Measurements from ENCODE around the gene GNL1.
A peak's percentile ranks its signal among the peaks of the same experiment; 100 is the strongest.

Gene GNL1

DNA sequence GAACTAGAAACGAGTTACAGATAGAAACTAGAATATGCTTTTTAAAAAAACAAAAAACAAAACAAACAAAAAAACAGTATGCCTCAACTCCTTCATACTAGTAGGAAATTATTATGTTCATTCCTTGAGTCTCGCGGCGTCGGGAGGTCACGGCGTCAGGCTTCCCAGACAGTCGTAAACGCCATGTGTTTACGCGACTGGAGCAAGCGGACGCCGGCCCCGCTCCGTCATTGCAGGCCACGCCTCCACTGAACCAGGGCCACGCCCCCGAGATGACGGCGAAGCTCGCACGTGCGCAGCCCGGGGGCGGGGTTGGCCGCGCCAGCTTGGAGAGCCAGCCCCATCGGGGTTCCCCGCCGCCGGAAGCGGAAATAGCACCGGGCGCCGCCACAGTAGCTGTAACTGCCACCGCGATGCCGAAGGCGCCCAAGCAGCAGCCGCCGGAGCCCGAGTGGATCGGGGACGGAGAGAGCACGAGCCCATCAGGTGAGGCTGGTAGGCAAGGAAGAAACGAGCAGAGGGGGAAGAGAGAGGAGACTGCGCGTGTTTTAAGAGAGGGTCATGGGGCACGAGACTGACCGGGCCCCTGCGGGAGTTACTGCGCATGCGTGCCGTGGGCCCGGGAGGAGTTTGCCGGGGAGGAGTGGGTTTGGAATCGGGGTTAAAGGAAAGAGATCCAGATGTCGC lies 14.9 kb upstream of the GNL1 start, which contains the start of gene ABCF1:
Gene ABCF1, plus strand, starts transcription at position 368 of the 687 bp plus-strand sequence. Its CDS starts 46 bp downstream, at position 414.
- WGBS (ENCODE audit: insufficient coverage): 0% methylated on average over 57 of the region's 59 CpGs
- DNase-seq: peak; percentile 97 to 98 (median 98)
- H3K4me3 ChIP-seq (ENCODE audit: control insufficient read depth in 1 of 7, extremely low read depth in 1 of 7, insufficient read depth in 4 of 7, low read depth in 2 of 7, low read length in 6 of 7): peak within 1 kb of the TSS; percentile 83 to 97 (median 95)
- CTCF ChIA-PET: interaction anchor here (1.5 to 2.3 kb wide), 6 partner anchors 15 to 119 kb away, joined by 3 to 10 read pairs (median 7); partner anchors contain the start of genes GNL1 and PRR3
- POLR2A ChIA-PET: interaction anchor here (0.6 to 2.1 kb wide), 5 partner anchors 15 to 157 kb away, joined by 3 to 8 read pairs (median 6); partner anchors contain the start of gene GNL1
- no peaks in the 10 kb centered on the region for H3K27me3 ChIP-seq (replicated peaks in 2 of 5; ENCODE audit: control insufficient read depth in 4 of 5, insufficient read depth in 5 of 5, low read length in 4 of 5)
- H3K4me1 ChIP-seq (ENCODE audit: control extremely low read depth in 1 of 4, control insufficient read depth in 4 of 4, insufficient read depth in 4 of 4, low read length in 3 of 4): peaks cover 11 to 36% (median 26%) of the 10 kb centered on the region in 4 experiments
- H3K9me3 ChIP-seq (ENCODE audit: control extremely low read depth in 1 of 5, control insufficient read depth in 4 of 5, insufficient read depth in 2 of 5, low read depth in 1 of 5, low read length in 4 of 5): no peaks in the 10 kb centered on the region
- peaks cover 0 to 23% (median 4%) of the 10 kb centered on the region in 4 experiments for H3K36me3 ChIP-seq (ENCODE audit: control insufficient read depth in 4 of 4, insufficient read depth in 4 of 4, low read length in 3 of 4)
- peak within 1 kb of the TSS; percentile 92 to 95 for H3K27ac ChIP-seq (ENCODE audit: insufficient read depth in 1 of 2, low read depth in 1 of 2, low read length in 2 of 2, poor library complexity in 1 of 2, severe bottlenecking in 2 of 2)

DNA sequence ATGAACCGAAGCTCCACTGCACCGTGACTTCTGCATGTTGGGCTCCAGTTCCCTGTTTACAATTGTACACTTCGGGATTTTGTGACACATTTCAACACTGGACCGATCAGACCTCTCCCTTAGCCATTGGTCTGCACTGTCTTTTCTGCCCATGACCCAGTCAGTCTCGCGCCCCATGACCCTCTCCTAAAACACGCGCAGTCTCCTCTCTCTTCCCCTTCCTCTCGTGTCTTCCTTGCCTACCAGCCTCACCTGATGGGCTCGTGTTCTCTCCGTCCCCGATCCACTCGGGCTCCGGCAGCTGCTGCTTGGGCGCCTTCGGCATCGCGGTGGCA lies 14.4 kb upstream of the GNL1 start:
- H3K27me3 ChIP-seq (replicated peaks in 2 of 5; ENCODE audit: control insufficient read depth in 4 of 5, insufficient read depth in 5 of 5, low read length in 4 of 5): no peaks in the 10 kb centered on the region
- peak overlapping the region; percentile 83 to 97 (median 95) for H3K4me3 ChIP-seq (ENCODE audit: control insufficient read depth in 1 of 7, extremely low read depth in 1 of 7, insufficient read depth in 4 of 7, low read depth in 2 of 7, low read length in 6 of 7)
- no peak for DNase-seq
- CTCF ChIA-PET: interaction anchor here (0.5 to 2.3 kb wide), 8 partner anchors 14 to 118 kb away, joined by 3 to 10 read pairs (median 6); partner anchors contain the start of genes GNL1 and PRR3
- POLR2A ChIA-PET: interaction anchor here (0.6 to 2.1 kb wide), 6 partner anchors 15 to 158 kb away, joined by 3 to 8 read pairs (median 6); partner anchors contain the start of gene GNL1
- H3K27ac ChIP-seq (ENCODE audit: insufficient read depth in 1 of 2, low read depth in 1 of 2, low read length in 2 of 2, poor library complexity in 1 of 2, severe bottlenecking in 2 of 2): peak overlapping the region; percentile 54 to 95
- H3K4me1 ChIP-seq (ENCODE audit: control extremely low read depth in 1 of 4, control insufficient read depth in 4 of 4, insufficient read depth in 4 of 4, low read length in 3 of 4): peaks cover 11 to 36% (median 26%) of the 10 kb centered on the region in 4 experiments
- H3K9me3 ChIP-seq (ENCODE audit: control extremely low read depth in 1 of 5, control insufficient read depth in 4 of 5, insufficient read depth in 2 of 5, low read depth in 1 of 5, low read length in 4 of 5): no peaks in the 10 kb centered on the region
- WGBS (ENCODE audit: insufficient coverage): 0% methylated on average over 15 of the region's 18 CpGs
- H3K36me3 ChIP-seq (ENCODE audit: control insufficient read depth in 4 of 4, insufficient read depth in 4 of 4, low read length in 3 of 4): peaks cover 0 to 22% (median 4%) of the 10 kb centered on the region in 4 experiments

DNA sequence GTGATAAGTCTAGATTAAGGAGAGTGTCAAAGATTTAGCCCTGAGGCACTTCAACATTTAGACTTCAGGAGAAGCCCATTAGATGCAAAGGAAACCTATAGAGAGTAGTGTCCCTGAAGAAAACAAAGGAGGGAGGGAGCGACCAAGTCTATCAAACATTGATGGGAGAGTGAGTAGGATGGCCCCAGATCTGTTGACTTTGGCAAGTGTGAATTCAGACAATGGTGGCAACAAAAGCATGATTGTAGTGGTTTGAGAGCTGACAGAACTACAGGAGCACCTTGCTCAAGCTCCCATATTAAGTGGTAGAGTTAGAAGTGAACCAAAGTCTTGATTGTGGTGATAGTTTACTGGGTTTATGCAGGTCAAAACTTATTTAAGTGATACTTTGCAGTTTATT lies 14.0 kb upstream of the GNL1 start:
- no peak for DNase-seq
- H3K27ac ChIP-seq (ENCODE audit: insufficient read depth in 1 of 2, low read depth in 1 of 2, low read length in 2 of 2, poor library complexity in 1 of 2, severe bottlenecking in 2 of 2): peak overlapping the region in 1 of 2 experiments; percentile 95
- H3K36me3 ChIP-seq (ENCODE audit: control insufficient read depth in 4 of 4, insufficient read depth in 4 of 4, low read length in 3 of 4): peaks cover 0 to 18% (median 4%) of the 10 kb centered on the region in 4 experiments
- peak overlapping the region in 6 of 7 experiments; percentile 83 to 97 (median 95) for H3K4me3 ChIP-seq (ENCODE audit: control insufficient read depth in 1 of 7, extremely low read depth in 1 of 7, insufficient read depth in 4 of 7, low read depth in 2 of 7, low read length in 6 of 7)
- CTCF ChIA-PET: interaction anchor here (0.5 to 2.3 kb wide), 9 partner anchors 14 to 118 kb away, joined by 3 to 10 read pairs (median 5); partner anchors contain the start of genes GNL1 and PRR3
- H3K9me3 ChIP-seq (ENCODE audit: control extremely low read depth in 1 of 5, control insufficient read depth in 4 of 5, insufficient read depth in 2 of 5, low read depth in 1 of 5, low read length in 4 of 5): no peaks in the 10 kb centered on the region
- no peaks in the 10 kb centered on the region for H3K27me3 ChIP-seq (replicated peaks in 2 of 5; ENCODE audit: control insufficient read depth in 4 of 5, insufficient read depth in 5 of 5, low read length in 4 of 5)
- WGBS (ENCODE audit: insufficient coverage): 86% methylated on average over 1 of the region's 1 CpG
- POLR2A ChIA-PET: interaction anchor here (0.6 to 2.1 kb wide), 5 partner anchors 15 to 158 kb away, joined by 3 to 8 read pairs (median 6); partner anchors contain the start of gene GNL1
- peaks cover 11 to 36% (median 26%) of the 10 kb centered on the region in 4 experiments for H3K4me1 ChIP-seq (ENCODE audit: control extremely low read depth in 1 of 4, control insufficient read depth in 4 of 4, insufficient read depth in 4 of 4, low read length in 3 of 4)

DNA sequence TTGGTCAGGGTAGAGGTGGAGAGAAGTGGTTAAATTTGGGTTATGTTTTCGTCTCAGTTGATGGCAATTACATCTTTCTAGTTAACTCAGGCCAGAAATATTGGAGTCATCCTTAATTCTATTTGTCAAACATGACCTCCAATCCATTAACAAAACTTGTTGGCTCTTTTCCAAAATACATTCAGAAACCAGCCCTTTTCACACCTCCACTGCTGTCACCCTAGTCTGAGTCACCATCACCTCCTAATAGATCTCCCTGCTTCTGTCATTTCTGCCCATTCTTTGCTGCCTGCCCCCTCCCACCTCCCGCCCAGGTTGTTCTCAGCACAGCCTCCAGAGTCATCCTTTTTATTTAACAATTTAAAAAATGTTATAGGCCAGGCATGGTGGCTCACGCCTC lies 12.0 kb upstream of the GNL1 start:
- no peak overlapping the region for H3K4me3 ChIP-seq (ENCODE audit: control insufficient read depth in 1 of 7, extremely low read depth in 1 of 7, insufficient read depth in 4 of 7, low read depth in 2 of 7, low read length in 6 of 7)
- H3K27me3 ChIP-seq (replicated peaks in 2 of 5; ENCODE audit: control insufficient read depth in 4 of 5, insufficient read depth in 5 of 5, low read length in 4 of 5): no peaks in the 10 kb centered on the region
- H3K27ac ChIP-seq (ENCODE audit: insufficient read depth in 1 of 2, low read depth in 1 of 2, low read length in 2 of 2, poor library complexity in 1 of 2, severe bottlenecking in 2 of 2): no peak overlapping the region
- peaks cover 11 to 29% (median 24%) of the 10 kb centered on the region in 4 experiments for H3K4me1 ChIP-seq (ENCODE audit: control extremely low read depth in 1 of 4, control insufficient read depth in 4 of 4, insufficient read depth in 4 of 4, low read length in 3 of 4)
- 100% methylated on average over 1 of the region's 3 CpGs for WGBS (ENCODE audit: insufficient coverage)
- H3K36me3 ChIP-seq (ENCODE audit: control insufficient read depth in 4 of 4, insufficient read depth in 4 of 4, low read length in 3 of 4): peaks cover 0 to 6% (median 4%) of the 10 kb centered on the region in 4 experiments
- CTCF ChIA-PET: interaction anchor here (1.9 kb wide), 1 partner anchor 22 kb away, joined by 4 read pairs; no protein-coding TSS in a partner anchor
- no peaks in the 10 kb centered on the region for H3K9me3 ChIP-seq (ENCODE audit: control extremely low read depth in 1 of 5, control insufficient read depth in 4 of 5, insufficient read depth in 2 of 5, low read depth in 1 of 5, low read length in 4 of 5)
- DNase-seq: no peak
- POLR2A ChIA-PET: no interaction called here

DNA sequence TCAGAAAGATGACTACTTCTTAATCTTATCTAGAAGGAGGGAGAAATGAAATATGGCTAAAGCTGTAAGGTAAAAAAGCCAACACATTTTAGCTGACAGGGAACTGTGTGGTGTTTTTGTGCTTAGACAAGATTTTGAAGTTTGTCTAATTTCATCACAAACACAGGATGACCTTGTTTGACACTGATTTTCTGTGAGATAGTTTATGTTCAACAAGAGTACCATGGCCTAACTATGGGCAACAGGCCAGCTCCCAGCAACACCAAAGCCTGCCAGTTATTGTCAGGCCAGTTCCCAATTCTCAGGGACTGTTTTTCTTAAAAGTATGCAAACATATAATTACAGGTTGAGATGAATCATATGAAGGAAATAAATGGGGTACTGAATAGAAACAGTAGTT lies 9.5 kb upstream of the GNL1 start:
- ChIA-PET CTCF (interaction anchor here (0.5 to 4.5 kb wide), 8 partner anchors 8 to 111 kb away, joined by 3 to 17 read pairs (median 6); partner anchors contain the start of gene PRR3), POLR2A (interaction anchor here (0.6 to 1.3 kb wide), 2 partner anchors 14 to 49 kb away, joined by 3 to 6 read pairs; no protein-coding TSS in a partner anchor)
- DNase-seq: no peak
- Histone ChIP-seq H3K27ac (ENCODE audit: insufficient read depth in 1 of 2, low read depth in 1 of 2, low read length in 2 of 2, poor library complexity in 1 of 2, severe bottlenecking in 2 of 2) (no peak overlapping the region), H3K4me1 (ENCODE audit: control extremely low read depth in 1 of 4, control insufficient read depth in 4 of 4, insufficient read depth in 4 of 4, low read length in 3 of 4) (peaks cover 6 to 9% (median 8%) of the 10 kb centered on the region in 4 experiments), H3K4me3 (ENCODE audit: control insufficient read depth in 1 of 7, extremely low read depth in 1 of 7, insufficient read depth in 4 of 7, low read depth in 2 of 7, low read length in 6 of 7) (no peak overlapping the region), H3K27me3 (replicated peaks in 2 of 5; ENCODE audit: control insufficient read depth in 4 of 5, insufficient read depth in 5 of 5, low read length in 4 of 5) (no peaks in the 10 kb centered on the region), H3K9me3 (ENCODE audit: control extremely low read depth in 1 of 5, control insufficient read depth in 4 of 5, insufficient read depth in 2 of 5, low read depth in 1 of 5, low read length in 4 of 5) (no peaks in the 10 kb centered on the region), H3K36me3 (ENCODE audit: control insufficient read depth in 4 of 4, insufficient read depth in 4 of 4, low read length in 3 of 4) (peaks cover 0 to 25% (median 23%) of the 10 kb centered on the region in 4 experiments)

DNA sequence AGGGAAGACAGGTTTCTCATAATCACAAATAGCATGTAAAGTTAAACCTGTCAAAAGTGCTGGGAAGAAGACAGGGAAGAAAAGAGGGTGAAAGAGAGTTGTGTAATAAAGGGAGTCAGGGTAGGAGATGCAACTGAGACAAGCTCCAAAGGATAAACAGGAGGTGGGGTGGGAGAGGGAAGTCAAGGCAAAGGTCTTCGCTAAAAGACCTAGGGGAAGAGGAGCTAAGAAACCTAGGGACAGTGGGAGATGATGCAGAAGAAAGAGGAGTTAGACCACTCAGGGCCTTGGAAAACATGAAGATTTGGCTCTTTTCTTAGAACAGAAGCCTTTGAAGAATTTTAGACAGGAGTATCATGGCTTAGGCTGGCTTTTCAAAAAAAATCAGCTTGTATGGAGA lies 7.8 kb upstream of the GNL1 start:
- POLR2A ChIA-PET: interaction anchor here (0.6 to 1.1 kb wide), 3 partner anchors 33 to 631 kb away, joined by 3 to 4 read pairs (median 3); no protein-coding TSS in a partner anchor
- no peak for DNase-seq
- H3K27ac ChIP-seq (ENCODE audit: insufficient read depth in 1 of 2, low read depth in 1 of 2, low read length in 2 of 2, poor library complexity in 1 of 2, severe bottlenecking in 2 of 2): no peak overlapping the region
- 100% methylated on average over 1 of the region's 1 CpG for WGBS (ENCODE audit: insufficient coverage)
- no peaks in the 10 kb centered on the region for H3K27me3 ChIP-seq (replicated peaks in 2 of 5; ENCODE audit: control insufficient read depth in 4 of 5, insufficient read depth in 5 of 5, low read length in 4 of 5)
- H3K4me1 ChIP-seq (ENCODE audit: control extremely low read depth in 1 of 4, control insufficient read depth in 4 of 4, insufficient read depth in 4 of 4, low read length in 3 of 4): no peaks in the 10 kb centered on the region
- peaks cover 0 to 26% (median 23%) of the 10 kb centered on the region in 4 experiments for H3K36me3 ChIP-seq (ENCODE audit: control insufficient read depth in 4 of 4, insufficient read depth in 4 of 4, low read length in 3 of 4)
- H3K4me3 ChIP-seq (ENCODE audit: control insufficient read depth in 1 of 7, extremely low read depth in 1 of 7, insufficient read depth in 4 of 7, low read depth in 2 of 7, low read length in 6 of 7): no peak overlapping the region
- no peaks in the 10 kb centered on the region for H3K9me3 ChIP-seq (ENCODE audit: control extremely low read depth in 1 of 5, control insufficient read depth in 4 of 5, insufficient read depth in 2 of 5, low read depth in 1 of 5, low read length in 4 of 5)
- CTCF ChIA-PET: interaction anchor here (0.5 to 4.5 kb wide), 8 partner anchors 13 to 81 kb away, joined by 3 to 17 read pairs (median 3); no protein-coding TSS in a partner anchor
